Ecto neural progenitor cell (in vitro differentiated cells): ENCODE results near the gene MRTFA.
"Not testable (repeated sequence)": the region's sequence is repeated elsewhere in the genome, so short reads cannot be mapped to it uniquely, and the experiment has no call there.

Experiments
- DNase-seq: peaks from one replicate; pipeline ENCODE4 v3.0.0-alpha.2; 2018; ENCODE audit warnings: low spot score

Gene MRTFA

GRCh38 chr22:40627612-40628011, 8.9 kb downstream of the MRTFA start:
- no peak for DNase-seq

GRCh38 chr22:40626851-40627250, 9.7 kb downstream of the MRTFA start:
- DNase-seq = no peak

- DNase-seq = not testable (repeated sequence)
Observed at GRCh38 chr22:40625794-40626193, 10.7 kb downstream of the MRTFA start.

GRCh38 chr22:40625281-40625680, 11.2 kb downstream of the MRTFA start:
- DNase-seq = not testable (repeated sequence)

- DNase-seq = no peak
Observed at GRCh38 chr22:40624770-40625169, 11.7 kb downstream of the MRTFA start.

- DNase-seq = no peak
Observed at GRCh38 chr22:40621309-40622151, 15.0 kb downstream of the MRTFA start.

GRCh38 chr22:40620464-40621046, 16.0 kb downstream of the MRTFA start:
- no peak for DNase-seq

GRCh38 chr22:40618400-40618799, 18.1 kb downstream of the MRTFA start:
- DNase-seq = no peak

- no peak for DNase-seq
Observed at GRCh38 chr22:40616578-40616977, 19.9 kb downstream of the MRTFA start.

GRCh38 chr22:40613067-40613466, 23.5 kb downstream of the MRTFA start:
- DNase-seq = no peak

GRCh38 chr22:40612291-40612751, 24.2 kb downstream of the MRTFA start:
- no peak for DNase-seq

GRCh38 chr22:40611606-40612005, 24.9 kb downstream of the MRTFA start:
- no peak for DNase-seq

- no peak for DNase-seq
Observed at GRCh38 chr22:40610329-40610850, 26.1 kb downstream of the MRTFA start.

- no peak for DNase-seq
Observed at GRCh38 chr22:40609216-40609615, 27.3 kb downstream of the MRTFA start.

GRCh38 chr22:40607506-40607905, 29.0 kb downstream of the MRTFA start:
- DNase-seq = no peak

GRCh38 chr22:40606306-40606705, 30.2 kb downstream of the MRTFA start:
- no peak for DNase-seq

GRCh38 chr22:40605761-40606160, 30.8 kb downstream of the MRTFA start:
- no peak for DNase-seq

GRCh38 chr22:40603088-40603605, 33.4 kb downstream of the MRTFA start:
- DNase-seq = no peak

GRCh38 chr22:40602231-40602630, 34.3 kb downstream of the MRTFA start:
- DNase-seq = no peak

- DNase-seq = no peak
Observed at GRCh38 chr22:40599731-40600130, 36.8 kb downstream of the MRTFA start.

- not testable (repeated sequence) for DNase-seq
Observed at GRCh38 chr22:40598712-40599111, 37.8 kb downstream of the MRTFA start.

GRCh38 chr22:40597526-40598430, 38.7 kb downstream of the MRTFA start:
- DNase-seq = no peak
